Anterior cingulate cortex (tissue), 58 donors: Measurements from ENCODE around the gene PSD2.
"Not testable (repeated sequence)": the region's sequence is repeated elsewhere in the genome, so short reads cannot be mapped to it uniquely, and the experiment has no call there.

Experiments used
- DNase-seq, 58 donors: peaks; one replicate each; lab custom pipeline; 2025; lab: John Stamatoyannopoulos, UW

PSD2 gene

GRCh38 chr5:139787568-139788293 lies 7.9 kb upstream of the PSD2 start:
- DNase-seq: peak; percentile 38 to 97 (median 90)

GRCh38 chr5:139788294-139788910 lies 7.2 kb upstream of the PSD2 start:
- DNase-seq: peak in 57 of 58 donors; percentile 56 to 97 (median 89)

- DNase-seq: peak in 1 of 58 donors; percentile 23
Observed at GRCh38 chr5:139789116-139789844, 6.3 kb upstream of the PSD2 start.

- DNase-seq: no peak
Observed at GRCh38 chr5:139789845-139790189, 5.8 kb upstream of the PSD2 start.

GRCh38 chr5:139792218-139792617 lies 3.4 kb upstream of the PSD2 start:
- no peak for DNase-seq

- not testable (repeated sequence) for DNase-seq
Observed at GRCh38 chr5:139792655-139793054, 3.0 kb upstream of the PSD2 start.

GRCh38 chr5:139794067-139794846 lies 1.4 kb upstream of the PSD2 start:
- no peak for DNase-seq

- DNase-seq: peak in 23 of 58 donors; percentile 8 to 59 (median 26)
Observed at GRCh38 chr5:139796061-139796806, 626 bp downstream of the PSD2 start.

GRCh38 chr5:139797335-139797734 lies 1.7 kb downstream of the PSD2 start:
- no peak for DNase-seq

- no peak for DNase-seq
Observed at GRCh38 chr5:139797856-139798510, 2.4 kb downstream of the PSD2 start.

GRCh38 chr5:139798883-139799282 lies 3.3 kb downstream of the PSD2 start:
- DNase-seq: no peak

GRCh38 chr5:139799359-139799758 lies 3.8 kb downstream of the PSD2 start:
- DNase-seq: no peak

- DNase-seq: no peak
Observed at GRCh38 chr5:139803978-139804377, 8.4 kb downstream of the PSD2 start.

GRCh38 chr5:139804800-139805397 lies 9.3 kb downstream of the PSD2 start:
- DNase-seq: no peak

- DNase-seq: no peak
Observed at GRCh38 chr5:139805545-139805944, 9.9 kb downstream of the PSD2 start.

GRCh38 chr5:139806111-139806510 lies 10.5 kb downstream of the PSD2 start:
- peak in 51 of 58 donors; percentile 15 to 92 (median 67) for DNase-seq

- DNase-seq: peak in 48 of 58 donors; percentile 14 to 91 (median 62)
Observed at GRCh38 chr5:139806726-139807646, 11.4 kb downstream of the PSD2 start.

GRCh38 chr5:139807647-139808030 lies 12.0 kb downstream of the PSD2 start:
- no peak for DNase-seq
